KBM-7 (cell line): Measurements from ENCODE around the gene YLPM1.

Experiments
- DNase-seq: peaks from one replicate; pipeline ENCODE4 v3.0.0-alpha.2; 2015
- in situ Hi-C: fragments of 300-500 bp; cut with MboI; formaldehyde crosslinking; loops from 2 replicates; pipeline ENCODE4 v1.14.3; 2020; ENCODE audit warnings: low sequenced_read_pairs, low pct_unique_long_range_greater_than_20kb, mixed read lengths

YLPM1 gene

GRCh38 chr14:74836251-74836960 is 73.3 kb downstream of the YLPM1 start:
- DNase-seq, result no peak
- in situ Hi-C loops, result no loop called here

- DNase-seq, result no peak
- in situ Hi-C loops, result no loop called here
Observed at GRCh38 chr14:74838166-74838565, 75.0 kb downstream of the YLPM1 start.

GRCh38 chr14:74840603-74841030 is 77.5 kb downstream of the YLPM1 start:
- no peak for DNase-seq
- in situ Hi-C loops, result no loop called here

GRCh38 chr14:74841230-74842207 is 78.4 kb downstream of the YLPM1 start:
- DNase-seq, result peak; percentile 38
- in situ Hi-C loops, result no loop called here

- no peak for DNase-seq
- in situ Hi-C loops, result no loop called here
Observed at GRCh38 chr14:74843653-74844052, 80.5 kb downstream of the YLPM1 start.

GRCh38 chr14:74846168-74846567 is 83.1 kb downstream of the YLPM1 start:
- no peak for DNase-seq
- in situ Hi-C loops, result no loop called here

- in situ Hi-C loops, result no loop called here
- DNase-seq, result no peak
Observed at GRCh38 chr14:74846968-74847665, 84.0 kb downstream of the YLPM1 start.

- DNase-seq, result no peak
- in situ Hi-C loops, result no loop called here
Observed at GRCh38 chr14:74848768-74849167, 85.7 kb downstream of the YLPM1 start.

GRCh38 chr14:74852922-74853530 is 89.9 kb downstream of the YLPM1 start:
- no peak for DNase-seq
- in situ Hi-C loops, result no loop called here

- no peak for DNase-seq
- in situ Hi-C loops, result no loop called here
Observed at GRCh38 chr14:74853581-74853980, 90.5 kb downstream of the YLPM1 start.

- DNase-seq, result no peak
- in situ Hi-C loops, result no loop called here
Observed at GRCh38 chr14:74855021-74855420, 91.9 kb downstream of the YLPM1 start.

- DNase-seq, result peak; percentile 18
- in situ Hi-C loops, result no loop called here
Observed at GRCh38 chr14:74855945-74856344, 92.8 kb downstream of the YLPM1 start.

GRCh38 chr14:74856366-74856765 is 93.2 kb downstream of the YLPM1 start:
- in situ Hi-C loops, result no loop called here
- no peak for DNase-seq

GRCh38 chr14:74858022-74858421 is 94.9 kb downstream of the YLPM1 start:
- no peak for DNase-seq
- in situ Hi-C loops, result no loop called here

- in situ Hi-C loops, result no loop called here
Observed at GRCh38 chr14:74859757-74860552, 96.8 kb downstream of the YLPM1 start.

GRCh38 chr14:74860899-74861733 is 98.0 kb downstream of the YLPM1 start:
- in situ Hi-C loops, result no loop called here
- DNase-seq, result peak; percentile 87

More at GRCh38 chr14:74859757-74860552, 96.8 kb downstream of the YLPM1 start:
- DNase-seq, result no peak

GRCh38 chr14:74861734-74862090 is 98.6 kb downstream of the YLPM1 start:
- in situ Hi-C loops, result no loop called here

GRCh38 chr14:74863274-74863673 is 100.2 kb downstream of the YLPM1 start:
- DNase-seq, result peak; percentile 40
- in situ Hi-C loops, result no loop called here

More at GRCh38 chr14:74861734-74862090, 98.6 kb downstream of the YLPM1 start:
- no peak for DNase-seq
